Mononuclear cell (primary cell): Measurements from ENCODE around the gene CYP4V2. TPM values are rescaled to one million over a fixed set of nuclear protein-coding genes. Genes with fewer than 3 reads are reported as not detected.

Experiments used
- H3K27me3 ChIP-seq: 2 replicates; pipeline ENCODE4 v1.6.0; 2011; ENCODE audit warnings: low read length, control low read depth; ENCODE audit not compliant: insufficient read depth
- H3K4me1 ChIP-seq: 2 replicates; pipeline ENCODE4 v1.5.1; 2011; ENCODE audit warnings: mild to moderate bottlenecking, low read length, control low read depth; ENCODE audit not compliant: insufficient read depth
- H3K4me3 ChIP-seq: 2 replicates; pipeline ENCODE4 v1.5.1; 2011; ENCODE audit warnings: mild to moderate bottlenecking, low read length, moderate library complexity
- H3K9me3 ChIP-seq: 2 replicates; pipeline ENCODE4 v1.5.1; 2011; ENCODE audit warnings: low read depth, mild to moderate bottlenecking, control low read depth, low read length
- total RNA-seq: library from RNA; depleted of rRNA; stranded (reverse); fragments of >200 nt; gene quantifications from one replicate; pipeline ENCODE4 v1.2.3, GENCODE V29; 2012

The CYP4V2 gene
- total RNA-seq, 1 donor, result 17.2 TPM

GRCh38 chr4:186168750-186169149 lies 22.6 kb upstream of the CYP4V2 start:
- no peaks in the 10 kb centered on the region for H3K9me3 ChIP-seq
- no peaks in the 10 kb centered on the region for H3K4me1 ChIP-seq
- H3K27me3 ChIP-seq, result no peaks in the 10 kb centered on the region
- no peak overlapping the region for H3K4me3 ChIP-seq

GRCh38 chr4:186169333-186169944 lies 21.9 kb upstream of the CYP4V2 start:
- Histone ChIP-seq H3K27me3 (no peaks in the 10 kb centered on the region), H3K9me3 (no peaks in the 10 kb centered on the region), H3K4me3 (no peak overlapping the region), H3K4me1 (no peaks in the 10 kb centered on the region)

GRCh38 chr4:186169945-186170802 lies 21.2 kb upstream of the CYP4V2 start:
- Histone ChIP-seq H3K4me3 (no peak overlapping the region), H3K4me1 (no peaks in the 10 kb centered on the region), H3K9me3 (no peaks in the 10 kb centered on the region), H3K27me3 (no peaks in the 10 kb centered on the region)

GRCh38 chr4:186170966-186171365 lies 20.4 kb upstream of the CYP4V2 start:
- Histone ChIP-seq H3K9me3 (no peaks in the 10 kb centered on the region), H3K4me3 (no peak overlapping the region), H3K4me1 (no peaks in the 10 kb centered on the region), H3K27me3 (no peaks in the 10 kb centered on the region)

GRCh38 chr4:186172546-186172945 lies 18.8 kb upstream of the CYP4V2 start:
- H3K4me1 ChIP-seq, result no peaks in the 10 kb centered on the region
- H3K4me3 ChIP-seq, result no peak overlapping the region
- no peaks in the 10 kb centered on the region for H3K9me3 ChIP-seq
- no peaks in the 10 kb centered on the region for H3K27me3 ChIP-seq

- no peaks in the 10 kb centered on the region for H3K27me3 ChIP-seq
- H3K4me1 ChIP-seq, result peaks cover 25% of the 10 kb centered on the region
- no peaks in the 10 kb centered on the region for H3K9me3 ChIP-seq
- no peak overlapping the region for H3K4me3 ChIP-seq
Measured at GRCh38 chr4:186188107-186188506, 3.3 kb upstream of the CYP4V2 start.

- H3K9me3 ChIP-seq, result no peaks in the 10 kb centered on the region
- no peak overlapping the region for H3K4me3 ChIP-seq
- peaks cover 30% of the 10 kb centered on the region for H3K4me1 ChIP-seq
- H3K27me3 ChIP-seq, result no peaks in the 10 kb centered on the region
Measured at GRCh38 chr4:186189656-186190055, 1.7 kb upstream of the CYP4V2 start.

- no peaks in the 10 kb centered on the region for H3K9me3 ChIP-seq
- peak overlapping the region; percentile 81 for H3K4me3 ChIP-seq
- H3K4me1 ChIP-seq, result peaks cover 30% of the 10 kb centered on the region
Measured at GRCh38 chr4:186190581-186191199, 677 bp upstream of the CYP4V2 start.

GRCh38 chr4:186192066-186192612 lies 772 bp downstream of the CYP4V2 start:
- no peaks in the 10 kb centered on the region for H3K27me3 ChIP-seq
- H3K4me1 ChIP-seq, result peaks cover 30% of the 10 kb centered on the region
- no peaks in the 10 kb centered on the region for H3K9me3 ChIP-seq
- peak overlapping the region; percentile 81 for H3K4me3 ChIP-seq

More at GRCh38 chr4:186190581-186191199, 677 bp upstream of the CYP4V2 start:
- no peaks in the 10 kb centered on the region for H3K27me3 ChIP-seq

GRCh38 chr4:186193851-186194250 lies 2.5 kb downstream of the CYP4V2 start:
- H3K27me3 ChIP-seq, result no peaks in the 10 kb centered on the region
- H3K4me1 ChIP-seq, result peaks cover 30% of the 10 kb centered on the region
- no peak overlapping the region for H3K4me3 ChIP-seq
- no peaks in the 10 kb centered on the region for H3K9me3 ChIP-seq

- Histone ChIP-seq H3K4me3 (no peak overlapping the region), H3K4me1 (peaks cover 15% of the 10 kb centered on the region)
Measured at GRCh38 chr4:186196063-186196462, 4.7 kb downstream of the CYP4V2 start.

GRCh38 chr4:186200516-186200915 lies 9.1 kb downstream of the CYP4V2 start:
- H3K4me3 ChIP-seq, result no peak overlapping the region
- H3K27me3 ChIP-seq, result no peaks in the 10 kb centered on the region
- H3K4me1 ChIP-seq, result no peaks in the 10 kb centered on the region
- no peaks in the 10 kb centered on the region for H3K9me3 ChIP-seq

More at GRCh38 chr4:186196063-186196462, 4.7 kb downstream of the CYP4V2 start:
- Histone ChIP-seq H3K9me3 (no peaks in the 10 kb centered on the region), H3K27me3 (no peaks in the 10 kb centered on the region)

- Histone ChIP-seq H3K4me3 (no peak overlapping the region), H3K4me1 (no peaks in the 10 kb centered on the region), H3K27me3 (no peaks in the 10 kb centered on the region), H3K9me3 (no peaks in the 10 kb centered on the region)
Measured at GRCh38 chr4:186201010-186201409, 9.6 kb downstream of the CYP4V2 start.

GRCh38 chr4:186201535-186202230 lies 10.3 kb downstream of the CYP4V2 start:
- no peaks in the 10 kb centered on the region for H3K9me3 ChIP-seq
- no peaks in the 10 kb centered on the region for H3K27me3 ChIP-seq
- H3K4me3 ChIP-seq, result no peak overlapping the region
- no peaks in the 10 kb centered on the region for H3K4me1 ChIP-seq
